Measurements from ENCODE around the gene PSIP1. TPM values are rescaled to one million over a fixed set of nuclear protein-coding genes. Genes with fewer than 3 reads are reported as not detected.

PSIP1 gene
- total and polyA plus RNA-seq, 11 donors: 15.9 to 29.1 (median 20.9) TPM

DNA sequence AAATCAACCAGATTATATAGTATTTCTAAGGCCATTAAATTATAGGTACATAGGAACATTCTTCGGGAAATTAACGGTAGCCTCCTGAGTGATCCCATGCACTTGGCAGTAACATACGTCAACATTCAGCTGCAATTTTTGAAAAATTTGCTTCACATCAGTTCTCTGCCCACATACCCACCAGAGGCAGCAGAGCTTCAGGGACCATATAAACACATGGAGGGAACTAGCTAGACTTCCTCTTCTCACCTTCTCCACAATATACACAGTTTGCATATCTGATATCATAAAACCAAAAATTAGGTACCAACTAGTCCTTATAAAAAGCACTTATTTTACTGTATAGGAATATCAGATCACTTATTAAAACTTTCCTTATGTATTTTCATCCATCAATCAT, 4.8 kb downstream of the PSIP1 start:
- WGBS, 4 donors: 89 to 94% (median 92%) methylated on average over 3 of the region's 3 CpGs
- H3K4me1 ChIP-seq: peaks cover 0 to 24% (median 11%) of the 10 kb centered on the region in 12 donors
- peaks cover 0 to 69% (median 41%) of the 10 kb centered on the region in 9 donors for H3K36me3 ChIP-seq
- no peaks in the 10 kb centered on the region for H3K27me3 ChIP-seq
- ATAC-seq: no peak
- no peak overlapping the region for H3K4me3 ChIP-seq
- no peak for DNase-seq
- TF ChIP-seq, protein P1, sequence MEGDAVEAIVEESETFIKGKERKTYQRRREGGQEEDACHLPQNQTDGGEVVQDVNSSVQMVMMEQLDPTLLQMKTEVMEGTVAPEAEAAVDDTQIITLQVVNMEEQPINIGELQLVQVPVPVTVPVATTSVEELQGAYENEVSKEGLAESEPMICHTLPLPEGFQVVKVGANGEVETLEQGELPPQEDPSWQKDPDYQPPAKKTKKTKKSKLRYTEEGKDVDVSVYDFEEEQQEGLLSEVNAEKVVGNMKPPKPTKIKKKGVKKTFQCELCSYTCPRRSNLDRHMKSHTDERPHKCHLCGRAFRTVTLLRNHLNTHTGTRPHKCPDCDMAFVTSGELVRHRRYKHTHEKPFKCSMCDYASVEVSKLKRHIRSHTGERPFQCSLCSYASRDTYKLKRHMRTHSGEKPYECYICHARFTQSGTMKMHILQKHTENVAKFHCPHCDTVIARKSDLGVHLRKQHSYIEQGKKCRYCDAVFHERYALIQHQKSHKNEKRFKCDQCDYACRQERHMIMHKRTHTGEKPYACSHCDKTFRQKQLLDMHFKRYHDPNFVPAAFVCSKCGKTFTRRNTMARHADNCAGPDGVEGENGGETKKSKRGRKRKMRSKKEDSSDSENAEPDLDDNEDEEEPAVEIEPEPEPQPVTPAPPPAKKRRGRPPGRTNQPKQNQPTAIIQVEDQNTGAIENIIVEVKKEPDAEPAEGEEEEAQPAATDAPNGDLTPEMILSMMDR (IDR thresholded peaks at IDR 0.05): no peak
- TF ChIP-seq POLR2A (IDR thresholded peaks at IDR 0.05): no peak
- intact Hi-C loops (cut with DNase I): loop anchor here in 1 of 10 donors (10.0 kb wide), 2 partner anchors 49 to 99 kb away; partner anchors contain the start of gene CCDC171
- no peaks in the 10 kb centered on the region for H3K9me3 ChIP-seq
- no peak overlapping the region for H3K27ac ChIP-seq

DNA sequence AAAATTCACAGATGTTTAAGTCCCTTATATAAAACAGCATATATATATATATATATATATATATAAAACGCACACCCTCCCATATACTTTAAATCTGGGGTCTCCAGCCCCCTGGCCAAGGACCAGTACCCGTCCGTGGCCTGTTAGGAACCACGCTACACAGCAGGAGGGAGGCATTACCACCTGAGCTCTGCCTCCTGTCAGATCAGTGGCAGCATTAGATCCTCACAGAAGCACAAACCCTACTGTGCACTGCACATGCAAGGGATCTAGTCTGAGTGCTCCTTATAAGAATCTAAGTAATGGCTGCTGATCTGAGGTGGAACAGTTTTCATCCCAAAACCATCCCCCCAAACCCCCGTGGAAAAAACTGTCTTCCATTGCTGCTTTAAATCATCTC, 9.0 kb downstream of the PSIP1 start:
- ATAC-seq: no peak
- TF ChIP-seq, protein P1 (IDR thresholded peaks at IDR 0.05): no peak
- no peak for TF ChIP-seq POLR2A (IDR thresholded peaks at IDR 0.05)
- intact Hi-C loops (cut with DNase I): loop anchor here in 1 of 10 donors (10.0 kb wide), 2 partner anchors 53 to 103 kb away; partner anchors contain the start of gene CCDC171
- no peak overlapping the region for H3K27ac ChIP-seq
- H3K9me3 ChIP-seq: no peaks in the 10 kb centered on the region
- no peaks in the 10 kb centered on the region for H3K4me1 ChIP-seq
- WGBS, 4 donors: 89 to 97% (median 92%) methylated on average over 5 of the region's 5 CpGs
- H3K27me3 ChIP-seq: no peaks in the 10 kb centered on the region
- peaks cover 0 to 78% (median 31%) of the 10 kb centered on the region in 9 donors for H3K36me3 ChIP-seq
- H3K4me3 ChIP-seq: no peak overlapping the region
- DNase-seq: no peak

DNA sequence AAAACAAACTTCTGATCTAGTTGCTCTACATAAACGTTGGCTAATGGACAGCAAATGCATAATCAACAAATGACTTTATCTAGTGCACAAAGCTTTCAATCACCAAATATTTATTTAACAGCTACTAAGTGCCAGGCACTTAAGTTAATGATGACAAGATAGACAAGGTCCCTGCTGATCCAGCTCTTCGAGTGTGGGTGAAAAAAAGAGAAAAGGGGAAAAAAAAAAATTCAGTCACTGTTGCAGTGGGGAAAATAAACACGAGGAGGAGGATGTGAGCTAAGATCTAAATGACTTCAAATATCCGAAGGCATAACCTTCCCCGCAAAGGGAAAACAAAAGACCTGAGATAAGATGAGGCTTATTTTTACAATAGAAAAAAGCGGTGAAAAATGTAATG, 9.6 kb downstream of the PSIP1 start:
- Histone ChIP-seq H3K27ac (no peak overlapping the region), H3K9me3 (no peaks in the 10 kb centered on the region), H3K27me3 (no peaks in the 10 kb centered on the region), H3K4me3 (no peak overlapping the region), H3K36me3 (peaks cover 0 to 72% (median 24%) of the 10 kb centered on the region in 9 donors), H3K4me1 (peaks cover 0 to under 1% (median 0%) of the 10 kb centered on the region in 12 donors)
- intact Hi-C loops (cut with DNase I): loop anchor here in 1 of 10 donors (10.0 kb wide), 2 partner anchors 54 to 104 kb away; partner anchors contain the start of gene CCDC171
- WGBS, 4 donors: 61 to 68% (median 65%) methylated on average over 6 of the region's 6 CpGs
- DNase-seq: no peak
- TF ChIP-seq, protein P1 (IDR thresholded peaks at IDR 0.05): no peak
- no peak for TF ChIP-seq POLR2A (IDR thresholded peaks at IDR 0.05)
- no peak for ATAC-seq

DNA sequence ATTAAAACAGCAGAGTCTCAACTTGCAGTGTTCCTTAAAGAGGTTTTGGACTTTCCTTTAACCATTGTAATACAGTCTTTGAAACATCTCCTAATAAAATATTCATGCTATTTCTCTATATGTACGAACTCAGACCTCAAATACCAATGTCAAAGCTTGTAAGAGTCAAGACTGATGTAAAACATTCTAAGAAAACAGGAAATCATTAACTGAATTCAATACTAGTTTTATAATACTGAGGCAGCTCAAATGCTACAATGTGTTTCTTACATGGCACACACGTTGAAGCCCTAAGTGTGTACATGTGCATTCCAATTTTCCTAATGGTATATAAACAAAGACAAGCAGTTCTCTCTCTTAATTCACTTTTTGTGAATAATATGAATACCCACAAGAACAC, 11.6 kb downstream of the PSIP1 start:
- no peak for DNase-seq
- no peak for ATAC-seq
- TF ChIP-seq, protein P1 (IDR thresholded peaks at IDR 0.05): no peak
- TF ChIP-seq POLR2A (IDR thresholded peaks at IDR 0.05): no peak
- WGBS, 4 donors: 72 to 86% (median 81%) methylated on average over 2 of the region's 2 CpGs
- Histone ChIP-seq H3K27ac (no peak overlapping the region), H3K36me3 (peaks cover 0 to 51% (median 5%) of the 10 kb centered on the region in 9 donors), H3K27me3 (no peaks in the 10 kb centered on the region), H3K9me3 (no peaks in the 10 kb centered on the region), H3K4me1 (peaks cover 0 to 12% (median 0%) of the 10 kb centered on the region in 12 donors), H3K4me3 (no peak overlapping the region)
- intact Hi-C loops (cut with DNase I): loop anchor here in 2 of 10 donors (5.0 to 10.0 kb wide), 2 partner anchors 64 to 67 kb away; no protein-coding TSS in a partner anchor
